Hematopoietic multipotent progenitor cell treated with erythropoietin and hydrocortisone succinate and interleukin-3 and kit ligand, for 8 days (in vitro differentiated cells): ENCODE data around the gene ARHGAP5.

Source experiments
- DNase-seq: peaks from one replicate; pipeline ENCODE4 v3.0.0-alpha.2; 2015

ARHGAP5 gene

GRCh38 chr14:32190673-32191072 lies 113.6 kb downstream of the ARHGAP5 start:
- DNase-seq = no peak

- no peak for DNase-seq
Measured at GRCh38 chr14:32192712-32193373, 115.7 kb downstream of the ARHGAP5 start.

GRCh38 chr14:32193532-32193931 lies 116.4 kb downstream of the ARHGAP5 start:
- DNase-seq = no peak

GRCh38 chr14:32195636-32196035 lies 118.5 kb downstream of the ARHGAP5 start:
- no peak for DNase-seq

GRCh38 chr14:32197919-32198318 lies 120.8 kb downstream of the ARHGAP5 start:
- DNase-seq = no peak

- no peak for DNase-seq
Measured at GRCh38 chr14:32200368-32201192, 123.5 kb downstream of the ARHGAP5 start.

- peak; percentile 77 for DNase-seq
Measured at GRCh38 chr14:32201193-32201815, 124.2 kb downstream of the ARHGAP5 start.

GRCh38 chr14:32201816-32202490 lies 124.8 kb downstream of the ARHGAP5 start, which contains the start of gene RNU6-7:
TSS of gene RNU6-7 (plus strand) at chr14:32202045.
- DNase-seq = peak; percentile 40

- DNase-seq = no peak
Measured at GRCh38 chr14:32202491-32202997, 125.4 kb downstream of the ARHGAP5 start.

GRCh38 chr14:32202998-32203882 lies 126.1 kb downstream of the ARHGAP5 start, which contains the start of gene RNU6-8:
TSS of gene RNU6-8 (minus strand) at chr14:32203269.
- peak; percentile 89 for DNase-seq

GRCh38 chr14:32203928-32204357 lies 126.8 kb downstream of the ARHGAP5 start:
- no peak for DNase-seq

- no peak for DNase-seq
Measured at GRCh38 chr14:32205554-32205953, 128.4 kb downstream of the ARHGAP5 start.

GRCh38 chr14:32205984-32206383 lies 128.9 kb downstream of the ARHGAP5 start:
- DNase-seq = no peak

- no peak for DNase-seq
Measured at GRCh38 chr14:32206552-32206951, 129.4 kb downstream of the ARHGAP5 start.

GRCh38 chr14:32208490-32208889 lies 131.4 kb downstream of the ARHGAP5 start:
- DNase-seq = no peak
